IMR-90 (cell line): ENCODE results near the gene PPFIBP2. TPM values are rescaled to one million over a fixed set of nuclear protein-coding genes. Genes with fewer than 3 reads are reported as not detected.
A peak's percentile ranks its signal among the peaks of the same experiment; 100 is the strongest.

ENCODE experiments used
- ATAC-seq: fragments of 200-7000 bp; cut with Tn5 transposase; 2 replicates; pipeline ENCODE4 v1.9.1; 2020; ENCODE audit warnings: low read depth, mild to moderate bottlenecking, moderate library complexity
- BruUV-seq: library from RNA; stranded (reverse); fragments of 400-500 nt; replicated peaks from 2 replicates; lab custom pipeline; 2021; lab: Mats Ljungman, UMichigan
- CTCF ChIA-PET: fragments of 300-600 bp; formaldehyde crosslinking; extraction: SDS; loops from one replicate; lab custom pipeline; 2021; ENCODE audit warnings: antibody characterized with exemption; lab: Yijun Ruan, JAX
- POLR2A ChIA-PET: fragments of 300-600 bp; sonication (Branson Sonifier 250); formaldehyde crosslinking; loops from one replicate; lab custom pipeline; 2022; ENCODE audit warnings: antibody characterized with exemption; ENCODE audit not compliant: unreplicated experiment; lab: Charles Lee
- DNase-seq: peaks from one replicate; pipeline ENCODE4 v3.0.0; 2013
- H2AFZ ChIP-seq: replicated peaks from 2 replicates; pipeline ENCODE3; 2013; ENCODE audit warnings: low read length, mild to moderate bottlenecking; ENCODE audit not compliant: poor library complexity
- H2AK5ac ChIP-seq: 2 replicates; pipeline ENCODE4 v1.6.1; 2013; ENCODE audit warnings: low read depth, low read length, inconsistent platforms
- H2AK9ac ChIP-seq: replicated peaks from 2 replicates; pipeline ENCODE3; 2013; ENCODE audit warnings: mild to moderate bottlenecking, low read depth, low read length, moderate library complexity; ENCODE audit not compliant: poor library complexity
- H2BK120ac ChIP-seq: 2 replicates; pipeline ENCODE4 v1.6.1; 2013; ENCODE audit warnings: low read depth, low read length, inconsistent platforms
- H2BK15ac ChIP-seq: 3 replicates; pipeline ENCODE4 v1.6.1; 2013; ENCODE audit warnings: low read depth, low read length, inconsistent platforms
- H2BK20ac ChIP-seq: 2 replicates; pipeline ENCODE4 v1.6.1; 2013; ENCODE audit warnings: low read depth, mild to moderate bottlenecking, inconsistent platforms, low read length, moderate library complexity
- H2BK5ac ChIP-seq: 2 replicates; pipeline ENCODE4 v1.6.1; 2013; ENCODE audit warnings: mild to moderate bottlenecking, low read depth, low read length, inconsistent platforms; ENCODE audit not compliant: poor library complexity, severe bottlenecking
- H3K14ac ChIP-seq: replicated peaks from 2 replicates; pipeline ENCODE4 v1.6.1; 2013; ENCODE audit warnings: low read depth, low read length, inconsistent platforms
- H3K18ac ChIP-seq: 2 replicates; pipeline ENCODE4 v1.6.1; 2013; ENCODE audit warnings: low read depth, low read length, control low read depth
- H3K23ac ChIP-seq: 2 replicates; pipeline ENCODE4 v1.6.1; 2013; ENCODE audit warnings: low read depth, low read length, inconsistent platforms
- H3K27ac ChIP-seq: 2 replicates; pipeline ENCODE4 v1.5.1; 2013; ENCODE audit warnings: mild to moderate bottlenecking, control low read depth, low read length; ENCODE audit not compliant: insufficient read depth
- H3K27me3 ChIP-seq: 2 replicates; pipeline ENCODE4 v1.6.1; 2013; ENCODE audit warnings: low read length; ENCODE audit not compliant: control insufficient read depth, insufficient read depth
- H3K36me3 ChIP-seq: 2 replicates; pipeline ENCODE4 v1.6.1; 2013; ENCODE audit warnings: low read length, mixed read lengths; ENCODE audit not compliant: control insufficient read depth, insufficient read depth
- H3K4ac ChIP-seq: 2 replicates; pipeline ENCODE4 v1.6.1; 2013; ENCODE audit warnings: low read depth, low read length, inconsistent platforms
- H3K4me1 ChIP-seq: 2 replicates; pipeline ENCODE4 v1.6.1; 2013; ENCODE audit warnings: low read length, mixed read lengths; ENCODE audit not compliant: control insufficient read depth, insufficient read depth
- H3K4me2 ChIP-seq: 2 replicates; pipeline ENCODE4 v1.6.1; 2013; ENCODE audit warnings: low read depth, mild to moderate bottlenecking, control low read depth, low read length, moderate library complexity
- H3K4me3 ChIP-seq: 2 replicates; pipeline ENCODE4 v1.5.1; 2013; ENCODE audit warnings: low read depth, mild to moderate bottlenecking, control low read depth, low read length, moderate library complexity; ENCODE audit not compliant: insufficient read depth
- H3K56ac ChIP-seq: 2 replicates; pipeline ENCODE4 v1.6.1; 2013; ENCODE audit warnings: low read length, inconsistent platforms; ENCODE audit not compliant: insufficient read depth; ENCODE audit errors: extremely low read depth
- H3K79me1 ChIP-seq, 2 experiments: 2 replicates each; pipeline ENCODE4 v1.6.1; 2013; ENCODE audit warnings: low read length in 2 of 2, inconsistent platforms in 1 of 2, low read depth in 1 of 2
- H3K9ac ChIP-seq: 2 replicates; pipeline ENCODE4 v1.6.1; 2013; ENCODE audit warnings: low read depth, low read length, control low read depth
- H3K9me1 ChIP-seq: 2 replicates; pipeline ENCODE4 v1.6.1; 2013; ENCODE audit warnings: low read length, inconsistent platforms; ENCODE audit not compliant: insufficient read depth
- H3K9me3 ChIP-seq: 2 replicates; pipeline ENCODE4 v1.6.1; 2013; ENCODE audit warnings: low read length; ENCODE audit not compliant: control insufficient read depth, insufficient read depth
- H4K20me1 ChIP-seq: 2 replicates; pipeline ENCODE4 v1.6.1; 2013; ENCODE audit warnings: low read length, inconsistent platforms; ENCODE audit not compliant: insufficient read depth
- H4K5ac ChIP-seq: 2 replicates; pipeline ENCODE4 v1.6.1; 2013; ENCODE audit warnings: mild to moderate bottlenecking, low read depth, low read length, control low read depth
- H4K8ac ChIP-seq, 2 experiments: 2 replicates each; pipeline ENCODE4 v1.6.1; 2013; ENCODE audit warnings: low read depth in 2 of 2, low read length in 2 of 2, control low read depth in 1 of 2, inconsistent platforms in 1 of 2
- H4K91ac ChIP-seq: 2 replicates; pipeline ENCODE4 v1.6.1; 2013; ENCODE audit warnings: low read depth, low read length, inconsistent platforms; ENCODE audit not compliant: insufficient read depth
- CEBPB ChIP-seq: IDR thresholded peaks from 2 replicates; pipeline ENCODE4 v1.6.1; 2012; ENCODE audit warnings: low read depth, low read length, improper control_type of control experiment
- MAZ ChIP-seq: IDR thresholded peaks from 2 replicates; pipeline ENCODE4 v1.6.1; 2012; ENCODE audit warnings: low read depth, mild to moderate bottlenecking, low read length, improper control_type of control experiment, moderate library complexity, borderline replicate concordance
- MXI1 ChIP-seq: IDR thresholded peaks from 2 replicates; pipeline ENCODE4 v1.6.1; 2012; ENCODE audit warnings: low read depth, mild to moderate bottlenecking, low read length, moderate library complexity, borderline replicate concordance
- NFE2L2 ChIP-seq: fragments of 150-350 bp; IDR thresholded peaks from 2 replicates; pipeline ENCODE4 v1.6.1; 2016; ENCODE audit warnings: low read depth, mild to moderate bottlenecking, low read length
- RFX5 ChIP-seq: IDR thresholded peaks from 2 replicates; pipeline ENCODE4 v1.8.0; 2012; ENCODE audit warnings: low read depth, mild to moderate bottlenecking, low read length, moderate library complexity
- WGBS, 2 experiments: methylation state at CpG; one replicate each; pipeline versions ENCODE4 v1.1.5 to v1.1.7; 2013; ENCODE audit warnings: missing lambda C conversion rate in 2 of 2; ENCODE audit not compliant: insufficient read length in 1 of 2; ENCODE audit errors: extremely low coverage in 2 of 2; 5-methylcytosine and 5-hydroxymethylcytosine counted together
- dilution Hi-C: fragments of 300-500 bp; cut with HindIII; formaldehyde crosslinking; loops from one replicate; pipeline ENCODE4 v1.14.3; 2018; ENCODE audit warnings: low sequenced_read_pairs; ENCODE audit not compliant: unreplicated experiment
- in situ Hi-C: fragments of 300-500 bp; cut with MboI; formaldehyde crosslinking; loops from 3 replicates; pipeline ENCODE4 v1.14.3; 2019; ENCODE audit warnings: low sequenced_read_pairs, inconsistent platforms, mixed read lengths
- intact Hi-C: fragments of 100-400 bp; cut with micrococcal nuclease; formaldehyde crosslinking; loops from 2 replicates; pipeline ENCODE4 v1.10.0; 2022
- polyA plus RNA-seq, 3 experiments: library from polyadenylated mRNA; depleted of rRNA; stranded (reverse); fragments of >200 nt; gene quantifications; 2 replicates each; pipeline ENCODE4 v1.2.3, GENCODE V29; 2012; ENCODE audit warnings: low replicate concordance in 1 of 3
- total RNA-seq: library from RNA; depleted of rRNA; stranded (reverse); fragments of >200 nt; gene quantifications from 2 replicates; pipeline ENCODE4 v1.2.3, GENCODE V29; 2012

PPFIBP2 gene
- total and polyA plus RNA-seq, 2 of the 4 experiments (the other 2 are of a cell fraction) = 6.0 to 11.8 TPM

DNA sequence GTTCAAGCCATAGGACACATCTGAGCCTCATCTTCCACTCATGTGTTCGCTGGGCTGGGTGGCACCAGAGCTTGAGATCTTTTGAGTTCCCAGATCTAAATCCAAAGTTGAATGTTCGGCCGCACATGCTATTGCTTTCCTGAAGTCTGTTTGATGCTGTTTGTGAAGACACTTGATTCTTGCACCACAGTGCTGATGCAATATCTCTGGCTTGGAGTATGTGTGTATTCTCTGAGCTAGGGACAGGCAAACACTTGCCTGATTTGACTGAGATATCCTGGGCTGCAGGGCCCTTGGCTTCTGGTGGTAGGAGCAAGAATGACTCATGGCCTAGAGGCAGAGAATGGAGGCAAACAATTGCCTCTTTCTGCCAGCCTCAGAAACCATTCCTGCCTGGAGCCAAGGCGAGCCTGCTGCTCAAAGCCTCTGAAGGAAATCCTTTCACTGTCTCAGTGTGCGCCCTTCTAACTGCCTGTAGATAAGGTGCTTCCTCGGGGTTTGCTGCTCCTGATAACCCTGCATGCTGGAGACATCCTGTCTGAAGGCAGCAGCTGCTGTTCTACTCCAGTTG is 86.5 kb downstream of the PPFIBP2 start:
- H2AK9ac ChIP-seq = peak overlapping the region; percentile 62
- no peak overlapping the region for H3K14ac ChIP-seq
- peak overlapping the region; percentile 53; the same call in 1 of the 2 replicates for H3K18ac ChIP-seq
- H4K91ac ChIP-seq = no peak overlapping the region
- no peaks in the 10 kb centered on the region for H4K20me1 ChIP-seq
- H3K9ac ChIP-seq = no peak overlapping the region
- TF ChIP-seq RFX5 (no peak), MXI1 (no peak), NFE2L2 (no peak), CEBPB (peak; percentile 87), MAZ (no peak)
- peak; percentile 90 for ATAC-seq
- no peak overlapping the region for H3K4me3 ChIP-seq
- CTCF ChIA-PET = interaction anchor here (0.6 kb wide), 2 partner anchors 11 to 499 kb away, joined by 3 to 10 read pairs; no protein-coding TSS in a partner anchor
- H3K23ac ChIP-seq = no peak overlapping the region
- no peaks in the 10 kb centered on the region; the same call in 1 of the 2 replicates for H3K36me3 ChIP-seq
- no peak overlapping the region for H3K4ac ChIP-seq
- peaks cover 6% of the 10 kb centered on the region for H3K4me1 ChIP-seq
- peak overlapping the region; percentile 55; the same call in 1 of the 2 replicates for H3K27ac ChIP-seq
- no peak overlapping the region for H2BK15ac ChIP-seq
- H3K9me3 ChIP-seq = no peaks in the 10 kb centered on the region
- no peak overlapping the region for H2BK5ac ChIP-seq
- intact Hi-C loops (loop anchor here (5.0 kb wide), 1 partner anchor 47 kb away; no protein-coding TSS in a partner anchor), dilution Hi-C loops (no loop called here), in situ Hi-C loops (no loop called here)
- H3K27me3 ChIP-seq = no peaks in the 10 kb centered on the region
- 96% methylated on average over 4 of the region's 6 CpGs; no CpG with 5 or more reads in 1 of the 2 experiments for WGBS, 2 experiments
- POLR2A ChIA-PET = no interaction called here
- no peak overlapping the region for H3K4me2 ChIP-seq
- peak; percentile 78 for DNase-seq
- H2AFZ ChIP-seq = peak overlapping the region; percentile 24
- no peaks in the 10 kb centered on the region for H3K79me1 ChIP-seq
- H2BK120ac ChIP-seq = peak overlapping the region; percentile 12; the same call in 1 of the 2 replicates
- no peak overlapping the region for H2BK20ac ChIP-seq
- no peak overlapping the region; a peak in 1 of 4 replicates for H4K8ac ChIP-seq
- H4K5ac ChIP-seq = no peak overlapping the region; the same call in 1 of the 2 replicates
- H3K56ac ChIP-seq = no peak overlapping the region
- H3K9me1 ChIP-seq = no peaks in the 10 kb centered on the region
- BruUV-seq = no TSS peak
- H2AK5ac ChIP-seq = 0 out of 2 replicates have a peak overlapping the region, but pooled peaks have one; percentile 21
